ENCODE data around the gene BSND.

Gene BSND

GRCh38 chr1:55060133-55060999, 61.6 kb downstream of the BSND start:
- DNase-seq, result no peak

GRCh38 chr1:55061000-55061705, 62.4 kb downstream of the BSND start:
- no peak for DNase-seq
